GM19239 (cell line): ENCODE measurements around the gene VASH2.
"Not testable (repeated sequence)": the region's sequence is repeated elsewhere in the genome, so short reads cannot be mapped to it uniquely, and the experiment has no call there.

Experiments
- DNase-seq: peaks from one replicate; pipeline ENCODE4 v3.0.0; 2011; ENCODE audit warnings: low spot score; ENCODE audit not compliant: insufficient read length
- FAIRE-seq: peaks from 2 replicates; lab custom pipeline; 2011; peaks lifted over from hg19 to GRCh38; lab: Jason Lieb, UNC

Gene VASH2

DNA sequence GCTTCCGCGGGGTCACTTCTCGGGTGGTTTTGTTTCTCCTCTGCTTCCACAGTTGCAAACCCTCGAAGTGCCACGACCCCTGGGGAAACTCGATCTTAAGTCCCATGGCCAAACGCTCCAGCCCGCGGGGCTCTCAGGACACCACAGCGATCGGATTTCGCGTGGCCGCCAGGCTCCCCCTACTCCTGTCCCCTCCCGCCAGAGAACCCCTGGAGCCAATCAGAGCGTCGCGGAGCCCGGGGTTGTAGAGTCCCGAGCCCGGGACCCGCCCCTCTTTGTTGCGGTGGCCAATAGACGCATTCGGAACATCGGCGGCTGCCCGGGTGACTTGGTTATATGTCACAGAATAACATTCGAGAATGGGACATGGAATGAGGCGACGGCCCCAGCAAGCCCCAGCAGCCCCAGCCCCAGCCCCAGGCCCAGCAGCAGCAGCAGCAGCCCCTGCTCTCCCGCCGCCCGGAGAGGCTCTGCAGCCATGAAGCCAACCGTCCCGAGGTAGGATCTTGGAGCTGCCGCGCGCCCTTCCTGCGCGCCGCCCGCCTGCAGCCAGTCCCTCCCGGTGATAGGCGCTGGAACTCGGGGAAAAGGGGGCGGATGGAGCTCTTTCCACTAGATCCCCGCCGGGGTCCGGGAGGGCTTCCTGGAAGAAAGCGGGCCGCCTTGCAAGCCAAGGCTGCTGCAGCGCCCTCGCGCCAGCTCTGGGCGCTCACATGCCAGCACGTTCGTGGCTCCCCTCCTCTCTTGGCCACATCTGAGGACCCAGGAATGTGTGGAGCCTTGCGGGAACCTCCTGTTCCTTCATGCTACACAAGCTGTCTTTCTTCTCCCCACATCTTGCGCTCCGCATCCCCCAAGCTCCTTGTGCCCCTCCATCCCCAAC lies at the start of gene VASH2:
Gene VASH2, plus strand, starts transcription at position 299 of the 883 bp plus-strand sequence. CDS start 1,002 bp downstream, outside the sequence.
- FAIRE-seq (peak; percentile 90), DNase-seq (peak; percentile 89)

DNA sequence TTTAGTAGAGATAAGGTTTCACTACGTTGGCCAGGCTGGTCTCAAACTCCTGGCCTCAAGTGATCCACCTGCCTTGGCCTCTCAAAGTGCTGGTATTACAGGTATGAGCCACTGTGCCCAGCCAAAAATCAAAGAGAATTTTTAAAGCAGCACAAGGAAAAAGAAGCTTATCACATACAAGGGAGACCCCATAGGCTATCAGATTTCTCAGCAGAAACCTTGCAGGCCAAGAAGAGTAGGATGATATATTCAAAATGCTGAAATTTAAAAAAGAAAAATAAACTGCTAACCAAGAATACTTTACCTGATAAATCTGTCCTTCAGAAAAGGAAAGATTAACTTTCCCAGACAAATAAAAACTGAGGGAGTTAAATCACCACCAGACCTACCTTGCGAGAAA lies 49.1 kb upstream of the VASH2 start:
- no peak for DNase-seq
- no peak for FAIRE-seq

DNA sequence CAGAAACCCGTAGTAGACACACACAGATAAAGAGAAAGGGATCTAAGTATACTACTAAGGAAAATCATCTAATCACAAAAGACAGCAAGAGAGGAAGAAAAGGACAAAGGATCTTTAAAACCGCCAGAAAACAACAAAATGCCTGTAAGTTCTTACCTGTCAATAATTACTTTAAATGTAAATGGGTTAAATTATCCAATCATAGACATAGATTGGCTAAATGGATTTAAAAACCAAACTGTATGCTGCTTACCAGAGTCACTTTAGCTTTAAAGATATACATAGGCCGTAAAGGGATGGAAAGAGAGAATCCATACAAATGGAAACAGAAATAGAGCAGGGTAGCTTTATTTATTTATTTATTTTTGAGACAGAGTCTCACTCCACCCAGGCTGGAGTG lies 48.3 kb upstream of the VASH2 start:
- FAIRE-seq (no peak), DNase-seq (no peak)

DNA sequence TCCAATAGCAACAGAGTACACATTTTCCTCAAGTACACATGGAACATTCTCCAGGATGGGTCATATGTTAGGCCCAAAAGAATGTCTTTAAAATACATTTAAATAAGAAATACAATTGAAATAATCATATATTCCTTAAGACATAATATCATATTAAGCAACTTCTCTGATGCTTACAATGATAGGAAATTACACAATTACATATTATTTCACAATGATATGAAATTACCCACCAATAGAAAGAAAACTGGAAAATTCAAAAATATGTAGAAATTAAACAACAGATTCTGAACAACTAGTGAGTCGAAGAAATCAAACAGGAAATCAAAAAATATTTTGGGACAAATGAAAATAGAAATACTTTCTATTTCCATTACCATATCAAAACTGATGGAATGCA lies 46.7 kb upstream of the VASH2 start:
- DNase-seq (no peak), FAIRE-seq (no peak)

DNA sequence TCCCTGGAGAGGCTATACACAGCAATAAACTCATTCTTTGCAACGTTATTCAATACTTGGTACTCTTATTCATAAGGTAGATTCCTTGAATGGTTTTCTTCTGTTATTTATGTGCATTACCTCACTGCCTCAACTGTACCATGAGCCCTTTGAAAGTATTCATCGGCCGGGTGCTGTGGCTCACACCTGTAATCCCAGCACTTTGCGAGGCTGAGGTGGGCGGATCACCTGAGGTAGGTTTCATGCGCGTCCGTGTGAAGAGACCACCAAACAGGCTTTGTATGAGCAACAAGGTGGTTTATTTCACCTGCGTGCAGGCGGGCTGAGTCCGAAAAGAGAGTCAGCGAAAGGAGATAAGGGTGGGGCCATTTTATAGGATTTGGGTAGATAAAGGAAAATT lies 42.3 kb upstream of the VASH2 start:
- not testable (repeated sequence) for FAIRE-seq, DNase-seq

DNA sequence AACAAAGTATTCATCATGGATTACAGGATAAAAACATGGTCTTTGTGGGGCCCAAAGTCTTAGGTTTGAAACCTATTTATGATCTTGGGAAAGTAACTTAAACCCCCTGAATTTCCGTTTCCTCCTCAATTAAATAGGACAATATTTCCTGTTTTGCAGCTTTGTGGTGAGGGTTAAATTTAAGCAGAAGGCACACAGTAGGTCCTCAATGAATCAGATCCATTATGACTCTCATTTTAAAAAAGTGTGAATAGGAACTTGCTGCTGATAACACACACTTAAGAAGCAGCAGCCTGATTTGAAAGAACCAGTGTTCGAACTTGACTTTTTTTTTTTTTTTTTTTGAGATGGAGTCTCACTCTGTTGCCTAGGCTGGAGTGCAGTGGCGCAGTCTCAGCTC lies 41.4 kb upstream of the VASH2 start:
- no peak for DNase-seq
- no peak for FAIRE-seq

DNA sequence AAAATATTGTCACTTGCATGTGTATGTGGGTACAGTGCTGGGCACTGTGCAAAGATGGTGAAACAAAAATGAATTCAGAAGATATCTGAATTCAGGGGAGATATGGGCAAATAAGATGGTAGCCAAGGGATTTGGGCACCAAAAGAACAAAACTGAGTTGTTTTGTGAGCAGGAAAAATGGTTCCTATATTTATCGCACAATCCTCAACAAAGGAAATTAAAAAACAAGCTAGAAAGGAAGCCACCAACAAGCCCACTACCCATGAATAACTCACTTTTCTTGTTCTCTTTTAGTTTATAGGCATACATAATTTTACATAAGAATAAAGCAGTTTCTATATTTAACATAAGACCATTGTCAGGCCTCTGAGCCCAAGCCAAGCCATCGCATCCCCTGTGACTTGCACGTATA lies 40.7 kb upstream of the VASH2 start:
- FAIRE-seq = no peak
- DNase-seq = no peak

DNA sequence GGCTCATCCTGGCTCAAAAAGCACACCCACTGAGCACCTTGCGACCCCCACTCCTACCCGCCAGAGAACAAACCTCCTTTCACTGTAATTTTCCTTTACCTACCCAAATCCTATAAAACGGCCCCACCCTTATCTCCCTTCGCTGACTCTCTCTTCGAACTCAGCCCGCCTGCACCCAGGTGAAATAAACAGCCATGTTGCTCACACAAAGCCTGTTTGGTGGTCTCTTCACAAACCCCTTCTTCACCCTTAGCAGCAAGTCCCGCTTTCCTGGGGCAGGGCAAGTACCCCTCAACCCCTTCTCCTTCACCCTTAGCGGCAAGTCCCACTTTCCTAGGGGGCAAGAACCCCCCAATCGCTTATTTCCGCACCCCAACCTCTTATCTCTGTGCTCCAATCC lies 40.1 kb upstream of the VASH2 start:
- FAIRE-seq, DNase-seq: not testable (repeated sequence)

DNA sequence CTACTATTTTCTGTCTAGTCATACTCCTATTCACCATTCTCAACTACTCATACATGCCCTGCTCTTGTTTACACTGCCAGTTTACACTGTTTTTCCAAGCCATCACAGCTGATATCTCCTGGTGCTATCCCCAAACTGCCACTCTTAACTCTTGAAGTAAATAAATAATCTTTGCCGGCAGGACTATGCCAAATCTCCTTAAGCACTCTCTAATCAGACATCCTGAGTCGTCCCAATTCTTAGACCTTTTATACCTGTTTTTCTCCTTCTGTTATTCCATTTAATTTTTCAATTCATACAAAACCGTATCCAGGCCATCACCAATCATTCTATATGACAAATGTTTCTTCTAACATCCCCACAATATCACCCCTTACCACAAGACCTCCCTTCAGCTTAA lies 36.7 kb upstream of the VASH2 start:
- not testable (repeated sequence) for DNase-seq, FAIRE-seq

DNA sequence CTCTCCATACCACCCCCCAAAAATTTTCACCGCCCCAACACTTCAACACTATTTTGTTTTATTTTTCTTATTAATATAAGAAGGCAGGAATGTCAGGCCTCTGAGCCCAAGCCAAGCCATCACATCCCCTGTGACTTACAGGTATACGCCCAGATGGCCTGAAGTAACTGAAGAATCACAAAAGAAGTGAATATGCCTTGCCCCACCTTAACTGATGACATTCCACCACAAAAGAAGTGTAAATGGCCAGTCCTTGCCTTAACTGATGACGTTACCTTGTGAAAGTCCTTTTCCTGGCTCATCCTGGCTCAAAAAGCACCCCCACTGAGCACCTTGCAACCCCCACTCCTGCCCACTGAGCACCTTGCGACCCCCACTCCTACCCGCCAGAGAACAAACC lies 36.2 kb upstream of the VASH2 start:
- not testable (repeated sequence) for FAIRE-seq

DNA sequence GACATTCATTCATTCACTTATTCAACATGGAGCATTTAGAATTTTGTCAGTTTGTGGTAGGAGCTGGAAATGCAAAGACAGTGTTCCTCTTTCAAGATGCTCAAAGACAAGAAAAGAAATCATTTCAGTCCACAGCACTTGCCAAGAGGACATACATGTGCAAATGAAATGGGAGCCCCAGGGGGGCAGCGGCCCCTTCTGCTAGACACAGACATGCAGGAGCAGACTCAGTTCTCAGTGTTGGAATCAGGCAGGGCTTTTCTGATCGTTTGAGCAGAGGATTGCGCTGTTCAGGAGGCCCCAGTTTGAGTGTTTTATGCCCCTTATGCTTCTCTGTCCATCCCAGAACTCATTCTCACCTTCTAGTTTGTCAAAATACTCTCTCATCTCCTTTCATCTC lies 35.6 kb upstream of the VASH2 start:
- FAIRE-seq (no peak), DNase-seq (no peak)

More for the DNA sequence above, 36.2 kb upstream of the VASH2 start:
- DNase-seq = not testable (repeated sequence)

DNA sequence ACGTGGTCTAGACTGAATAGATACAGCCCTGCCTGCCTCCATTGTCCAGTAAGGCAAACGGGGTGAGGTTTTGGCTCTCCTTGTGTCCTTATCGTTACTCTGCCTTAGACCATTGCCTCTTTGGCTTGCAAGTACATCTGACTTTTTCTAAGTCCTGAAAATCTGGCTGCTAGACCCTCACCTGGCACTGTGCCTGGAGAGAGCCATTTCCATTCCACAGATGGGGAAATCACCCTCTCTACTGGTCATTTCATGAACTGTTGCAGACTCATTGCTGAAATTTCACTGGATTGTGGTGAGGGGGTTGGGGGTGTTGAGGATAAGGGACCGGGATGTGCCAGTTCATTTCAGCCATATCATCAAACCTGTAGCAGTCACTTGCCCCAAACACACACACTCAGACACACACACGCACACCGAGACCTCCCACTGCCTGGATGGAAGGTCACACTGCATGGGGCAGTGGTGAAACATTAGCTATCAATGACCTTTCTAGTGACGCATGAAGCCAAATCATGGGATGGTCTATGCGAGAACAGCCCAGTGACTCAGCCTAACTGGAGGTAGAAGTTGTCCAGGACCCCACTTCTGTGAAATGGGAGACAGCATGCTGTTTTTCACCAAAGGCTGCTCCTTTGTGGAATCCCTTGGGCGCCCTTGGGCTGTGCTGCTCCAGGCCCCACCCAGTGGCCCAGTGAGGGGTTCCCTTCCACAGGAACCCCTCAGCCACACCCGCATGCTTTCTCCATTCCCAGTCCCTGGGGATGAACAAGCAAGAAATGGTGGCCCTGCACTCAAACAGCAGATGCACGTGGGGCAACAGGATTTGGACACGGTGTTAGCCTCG lies 34.9 kb upstream of the VASH2 start:
- FAIRE-seq (peak; percentile 48), DNase-seq (no peak)

DNA sequence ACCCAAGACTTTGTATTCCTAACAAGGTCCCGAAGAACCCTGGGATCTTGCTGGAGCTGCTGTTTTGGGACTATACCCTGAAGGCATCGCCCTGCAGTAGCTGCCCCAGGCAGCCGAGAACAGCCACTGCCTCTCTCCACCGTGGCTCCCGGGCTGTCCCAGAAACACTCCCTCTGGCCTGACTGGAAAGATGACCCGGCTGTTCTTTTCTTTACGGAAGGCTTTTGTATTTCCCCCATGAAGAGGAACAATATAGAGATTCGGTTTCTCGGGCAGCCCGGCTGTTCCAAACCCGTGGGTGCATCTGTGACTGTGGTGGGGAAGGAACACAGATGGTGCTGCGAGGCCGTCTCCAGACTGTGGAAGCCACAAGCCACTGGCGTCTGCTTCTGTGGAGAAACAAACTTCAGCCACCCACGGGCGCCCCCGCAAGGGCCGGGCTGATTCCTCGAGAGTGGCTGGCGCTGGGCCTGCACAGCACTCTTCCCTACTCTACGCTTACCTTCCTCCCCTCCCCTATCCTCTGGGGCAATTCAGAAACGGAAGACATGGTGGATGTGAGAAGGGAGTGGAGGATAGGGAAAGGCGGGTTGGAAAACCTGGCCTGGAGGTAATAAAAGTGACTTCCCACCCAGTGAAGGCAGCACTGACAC lies 33.7 kb upstream of the VASH2 start:
- DNase-seq (no peak), FAIRE-seq (no peak)

DNA sequence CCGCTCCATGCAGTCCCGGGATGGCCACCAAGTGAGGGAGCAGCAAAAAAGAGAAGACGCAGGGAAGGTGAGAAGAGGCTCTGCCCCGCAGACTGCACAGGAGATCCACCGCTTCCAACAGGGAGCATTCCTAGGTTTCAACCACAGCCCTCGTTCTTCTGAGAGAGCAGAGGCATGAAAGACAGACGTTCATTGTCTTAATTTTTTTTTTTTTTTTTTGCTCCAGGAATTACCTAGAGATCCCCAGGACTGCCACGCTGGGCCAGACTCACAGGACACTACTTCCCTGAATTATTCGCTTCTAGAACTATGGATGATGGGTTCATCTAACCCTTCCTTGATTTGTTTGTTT lies 33.2 kb upstream of the VASH2 start:
- DNase-seq = no peak
- FAIRE-seq = peak; percentile 26

DNA sequence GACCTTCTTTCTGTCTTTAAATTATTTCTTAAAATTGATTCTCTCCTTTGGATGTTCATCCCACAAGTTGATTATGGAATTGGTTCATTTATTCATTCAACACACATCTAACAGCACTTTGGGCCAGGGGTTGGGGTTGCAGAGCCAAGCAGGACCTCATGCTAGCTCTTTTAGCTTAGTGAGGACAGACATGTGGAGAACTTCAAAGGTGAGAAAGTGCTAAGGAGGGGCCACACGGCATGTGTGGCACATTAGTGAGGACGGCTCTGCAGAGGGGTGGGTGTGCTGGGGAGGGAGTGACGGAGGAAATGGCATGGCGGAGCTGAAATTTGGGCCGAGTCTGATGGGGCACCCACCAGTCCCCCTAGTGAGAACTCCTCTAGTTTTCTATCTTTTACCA lies 32.5 kb upstream of the VASH2 start:
- FAIRE-seq = no peak
- no peak for DNase-seq

DNA sequence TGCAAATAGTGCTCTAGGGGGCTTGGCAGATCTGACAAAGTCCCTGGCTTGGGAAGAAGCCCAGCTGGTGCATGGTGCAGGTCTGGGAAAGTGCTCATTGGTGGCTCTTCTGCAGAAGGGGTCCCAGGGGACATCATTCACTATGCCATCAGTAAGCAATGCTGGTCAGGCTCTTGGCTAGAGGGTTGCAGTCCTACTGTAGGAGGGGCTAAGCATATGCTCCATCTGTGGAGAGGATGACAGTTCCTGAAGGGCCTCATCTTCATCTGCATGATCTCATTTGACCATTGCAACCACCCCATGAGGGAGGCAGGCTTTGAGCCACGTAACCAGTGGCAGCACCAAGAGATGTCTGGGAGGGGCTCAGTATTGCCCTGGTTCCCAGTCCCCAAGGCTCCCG lies 31.5 kb upstream of the VASH2 start:
- DNase-seq (no peak), FAIRE-seq (no peak)

DNA sequence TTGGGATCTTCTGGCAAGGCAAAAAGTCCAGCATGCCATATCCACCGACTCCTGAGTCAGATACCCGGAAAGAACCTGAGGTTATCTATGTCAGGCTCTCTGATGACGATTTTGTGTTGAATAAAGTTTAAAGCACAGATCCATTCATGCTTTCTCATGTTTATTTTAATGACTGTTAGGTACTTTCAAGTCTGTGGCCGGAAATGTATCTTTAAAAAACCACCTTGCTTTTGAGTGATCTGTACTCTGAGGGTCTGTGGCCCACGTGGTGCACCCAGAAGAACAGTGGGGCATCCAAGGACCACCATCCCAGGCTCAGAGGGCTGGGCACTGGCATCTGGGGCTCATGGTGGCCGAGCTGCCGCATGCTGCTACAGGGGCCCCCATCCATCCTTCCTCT lies 30.1 kb upstream of the VASH2 start:
- FAIRE-seq (no peak), DNase-seq (no peak)

DNA sequence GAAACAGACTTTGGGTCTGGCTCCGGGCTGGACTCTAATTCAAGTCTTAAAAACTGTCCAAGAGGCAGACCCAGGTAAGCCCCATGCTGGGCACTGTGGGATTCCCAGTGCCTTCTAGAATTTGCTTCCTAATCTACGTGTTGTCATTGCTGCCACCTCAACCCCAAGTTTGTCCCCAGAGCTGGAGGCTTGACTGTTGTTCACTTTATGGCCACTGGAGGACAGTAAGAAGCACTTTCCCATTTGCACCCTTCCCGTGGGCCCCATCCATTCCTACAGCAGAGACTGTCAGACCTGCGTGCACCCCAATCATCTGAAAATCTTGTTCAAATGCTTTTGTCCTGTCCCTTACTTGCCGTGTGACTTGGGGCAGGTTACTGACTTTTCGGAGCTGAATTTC lies 29.4 kb upstream of the VASH2 start:
- peak; percentile 8 for FAIRE-seq
- DNase-seq = no peak

DNA sequence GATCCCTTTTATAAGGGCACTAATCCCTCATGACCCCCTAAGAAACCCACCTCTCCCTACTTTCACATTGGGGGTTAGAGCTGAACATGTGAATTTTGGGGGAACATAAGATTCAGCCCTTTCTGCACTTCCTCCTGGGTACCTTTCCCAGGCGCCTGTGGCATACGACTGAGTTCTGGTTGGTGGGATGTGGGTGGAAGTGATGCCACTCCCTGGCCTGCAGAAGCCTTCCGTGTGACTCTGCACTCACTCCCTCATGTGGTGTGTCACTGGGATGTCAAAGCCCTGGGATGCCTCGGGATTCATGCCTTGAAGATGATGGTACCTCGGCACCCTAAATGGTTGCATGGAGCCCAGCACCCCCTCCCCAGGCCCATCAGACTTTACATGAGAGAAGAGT lies 28.3 kb upstream of the VASH2 start:
- FAIRE-seq (no peak), DNase-seq (no peak)

DNA sequence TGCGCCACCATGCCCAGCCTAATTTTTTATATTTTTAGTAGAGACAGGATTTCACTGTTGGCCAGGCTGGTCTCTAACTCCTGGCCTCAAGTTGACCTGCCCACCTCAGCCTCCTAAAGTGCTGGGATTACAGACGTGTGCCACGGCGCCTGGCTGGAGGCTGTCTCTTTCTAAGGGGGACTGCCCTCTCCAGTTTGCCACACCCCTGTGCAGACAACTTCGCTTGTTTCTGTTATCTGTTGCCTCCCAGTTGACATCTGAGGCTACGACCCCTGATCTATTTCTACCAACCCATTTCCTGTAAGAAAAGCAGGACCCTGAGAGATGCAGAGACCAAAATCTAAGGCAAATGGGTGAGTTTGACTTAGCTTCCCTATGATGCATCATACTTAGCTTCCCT lies 24.0 kb upstream of the VASH2 start:
- no peak for FAIRE-seq
- DNase-seq = no peak
